Activated T-cell treated with anti-CD3 and anti-CD28 coated beads, Interleukin-2, amount 50 U/mL, for 72 hours (primary cell): ENCODE data around the gene PPM1G. TPM values are rescaled to one million over a fixed set of nuclear protein-coding genes. Genes with fewer than 3 reads are reported as not detected.

Experiments used
- total RNA-seq, 2 donors: library from RNA; stranded (reverse); gene quantifications; one replicate each; pipeline ENCODE4 v1.2.3, GENCODE V29; 2022

The PPM1G gene
- total RNA-seq, 2 donors from 2014 or later = 122 to 132 TPM

Other genes with a start within 250 kb of the PPM1G start
- 10 to 100 TPM; 80.5 to 87.3 TPM for gene ATRAID, start 197.6 kb downstream of the PPM1G start, total RNA-seq
- 10 to 100 TPM; 38.8 to 39.2 TPM for gene SLC5A6, start 197.3 kb downstream of the PPM1G start, total RNA-seq
- 10 to 100 TPM; 53.6 to 64.5 TPM for gene CAD, start 192.2 kb downstream of the PPM1G start, total RNA-seq
- gene SLC30A3, start 146.5 kb downstream of the PPM1G start, total RNA-seq = 1 to 10 TPM; 1.5 to 2.3 TPM
- under 1 TPM in 1 of 2 donors, not detected in 1; 0.31 TPM for gene DNAJC5G, start 134.2 kb downstream of the PPM1G start, total RNA-seq
- gene TRIM54, start 127.2 kb downstream of the PPM1G start, total RNA-seq = under 1 TPM in 1 of 2 donors, not detected in 1; 0.36 TPM
- gene UCN, start 101.1 kb downstream of the PPM1G start, total RNA-seq = 1 to 10 TPM; 4.9 to 7.6 TPM
- gene MPV17, start 86.5 kb downstream of the PPM1G start, total RNA-seq = 10 to 100 TPM; 73.2 to 93.0 TPM
- 10 to 100 TPM; 56.6 to 58.7 TPM for gene GTF3C2, start 52.8 kb downstream of the PPM1G start, total RNA-seq
- gene EIF2B4, start 39.3 kb downstream of the PPM1G start, total RNA-seq = 10 to 100 TPM; 30.0 to 42.7 TPM
- gene SNX17, start 39.0 kb downstream of the PPM1G start, total RNA-seq = 10 to 100 TPM; 66.1 to 70.7 TPM
- 10 to 100 TPM; 15.7 to 15.9 TPM for gene ZNF513, start 28.9 kb downstream of the PPM1G start, total RNA-seq
- gene NRBP1, start 19.0 kb upstream of the PPM1G start, total RNA-seq = 10 to 100 TPM; 79.7 to 96.3 TPM
- 10 to 100 TPM; 13.4 to 14.6 TPM for gene KRTCAP3, start 32.8 kb upstream of the PPM1G start, total RNA-seq
- 10 to 100 TPM; 11.7 to 13.0 TPM for gene IFT172, start 80.2 kb upstream of the PPM1G start, total RNA-seq
- under 1 TPM; 0.19 to 0.24 TPM for gene FNDC4, start 85.6 kb upstream of the PPM1G start, total RNA-seq
- gene GCKR, start 87.2 kb upstream of the PPM1G start, total RNA-seq = not detected
- 10 to 100 TPM; 23.2 to 26.8 TPM for gene ZNF512, start 173.5 kb upstream of the PPM1G start, total RNA-seq
- under 1 TPM in 1 of 2 donors, not detected in 1; 0.28 TPM for gene CCDC121, start 219.4 kb upstream of the PPM1G start, total RNA-seq
- gene GPN1, start 219.5 kb upstream of the PPM1G start, total RNA-seq = 10 to 100 TPM; 43.6 to 45.9 TPM